Measurements from ENCODE around the gene MT1X. TPM values are rescaled to one million over a fixed set of nuclear protein-coding genes. Genes with fewer than 3 reads are reported as not detected.

The MT1X gene
- total RNA-seq, 2 donors from 2014 or later, result 430 to 1,140 TPM

DNA sequence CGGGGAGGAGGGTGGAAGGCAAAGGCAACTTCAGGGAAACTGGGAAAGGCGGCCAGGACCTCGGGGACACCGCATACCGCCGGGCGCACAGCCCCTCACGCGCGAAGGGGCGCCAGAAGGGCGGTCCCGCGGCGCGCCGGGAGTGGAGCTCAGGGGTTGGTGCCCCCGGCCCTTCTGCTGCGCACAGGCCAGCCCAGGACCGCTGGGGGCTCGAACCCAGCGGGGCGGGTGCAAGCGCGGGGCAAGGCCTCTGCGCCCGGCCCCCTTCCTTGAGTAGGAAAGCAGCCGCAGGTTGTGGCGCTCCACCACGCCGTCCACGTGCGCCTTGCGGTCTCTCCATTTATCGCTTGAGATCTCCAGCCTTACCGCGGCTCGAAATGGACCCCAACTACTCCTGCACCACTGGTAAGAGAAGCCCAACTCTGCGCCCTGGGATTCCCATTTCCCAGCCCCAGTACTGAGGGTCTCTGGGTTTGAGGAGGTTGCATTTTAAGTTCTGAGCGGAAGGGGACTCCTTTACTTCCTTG, 46.8 kb upstream of the MT1X start:
- Histone ChIP-seq H3K4me1 (peaks cover 32% of the 10 kb centered on the region), H3K4me3 (no peak overlapping the region), H3K36me3 (replicated peaks in 1 of 2; ENCODE audit: insufficient read depth in 1 of 2, low read depth in 2 of 2) (no peaks in the 10 kb centered on the region), H3K27me3 (no peaks in the 10 kb centered on the region), H3K27ac (no peak overlapping the region), H3K9me3 (no peaks in the 10 kb centered on the region)
- no peak for DNase-seq
- TF ChIP-seq CTCF (IDR thresholded peaks at IDR 0.05), result no peak
- no peak for TF ChIP-seq POLR2A (IDR thresholded peaks at IDR 0.05)
- 51 to 77% methylated on average over 12 to 37 of the region's 40 CpGs for whole genome bisulfite sequencing, 2 donors
- no peak for ATAC-seq
- intact Hi-C loops (cut with DNase I), result no loop called here

DNA sequence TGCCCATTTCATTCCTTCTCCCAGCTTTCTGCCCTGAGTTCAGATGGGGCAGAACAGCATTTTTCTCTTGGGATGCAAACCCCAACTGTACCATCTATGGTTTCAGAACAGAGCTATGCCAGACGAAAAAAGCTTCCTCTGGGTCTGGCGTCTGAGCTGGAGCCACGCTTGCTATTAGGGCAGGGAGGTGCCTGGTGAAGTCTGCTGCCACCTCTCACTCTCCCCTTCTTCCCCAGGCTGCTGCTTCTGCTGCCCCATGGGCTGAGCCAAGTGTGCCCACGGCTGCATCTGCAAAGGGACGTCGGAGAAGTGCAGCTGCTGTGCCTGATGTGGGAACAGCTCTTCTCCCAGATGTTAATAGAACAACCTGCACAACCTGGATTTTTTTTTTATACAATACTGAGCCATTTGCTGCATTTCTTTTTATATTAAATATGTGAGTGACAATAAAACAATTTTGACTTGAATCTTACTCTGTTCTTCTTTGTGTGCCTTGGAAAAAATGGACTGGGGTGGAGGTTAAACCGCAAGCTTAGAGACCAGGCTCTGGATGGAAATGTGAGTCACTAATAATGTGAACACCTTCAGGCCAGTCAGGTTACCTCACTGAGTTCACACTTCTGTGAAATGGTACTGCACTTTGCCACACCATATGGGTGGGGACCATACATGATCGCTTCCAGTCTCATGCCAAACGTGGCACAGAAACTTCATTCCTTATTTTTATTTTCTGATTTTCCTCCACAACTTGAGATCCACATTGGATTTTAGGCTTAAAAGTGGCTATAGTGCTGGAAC, 45.5 kb upstream of the MT1X start:
- 79 to 83% methylated on average over 9 of the region's 9 CpGs for WGBS, 2 donors

DNA sequence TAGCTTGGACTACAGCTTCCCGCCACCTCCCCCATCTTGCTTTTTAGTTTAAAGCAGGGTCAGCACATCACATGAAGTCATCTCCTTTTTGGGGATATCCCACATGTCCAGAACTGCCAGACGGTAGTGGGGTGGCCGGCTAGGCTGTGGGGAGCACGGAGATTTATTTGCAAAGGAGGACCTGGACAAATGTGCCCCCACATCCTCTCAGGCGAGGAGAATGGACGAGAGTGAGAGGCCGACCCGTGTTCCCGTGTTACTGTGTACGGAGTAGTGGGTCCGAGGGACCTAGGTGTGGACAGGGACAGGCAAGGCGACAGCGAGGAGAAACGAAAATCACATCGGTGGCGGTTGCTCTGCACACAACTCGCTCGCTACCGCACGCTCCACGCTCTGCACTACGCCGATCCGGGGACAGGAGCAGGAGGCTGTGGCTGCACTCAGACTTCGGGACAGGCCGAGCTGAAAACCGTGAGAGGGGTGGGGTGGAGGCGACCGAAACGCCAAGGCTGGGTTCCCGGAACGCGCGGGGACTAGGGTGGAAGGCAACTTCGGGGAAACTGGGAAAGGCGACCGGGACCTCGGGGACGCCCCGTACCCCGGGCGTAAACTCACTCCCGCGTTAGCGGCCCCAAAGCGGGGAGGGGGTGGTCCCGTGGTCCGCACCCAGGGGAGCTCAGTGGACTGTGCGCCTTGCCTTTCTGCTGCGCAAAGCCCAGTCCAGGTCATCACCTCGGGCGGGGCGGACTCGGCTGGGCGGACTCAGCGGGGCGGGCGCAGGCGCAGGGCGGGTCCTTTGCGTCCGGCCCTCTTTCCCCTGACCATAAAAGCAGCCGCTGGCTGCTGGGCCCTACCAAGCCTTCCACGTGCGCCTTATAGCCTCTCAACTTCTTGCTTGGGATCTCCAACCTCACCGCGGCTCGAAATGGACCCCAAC, 44.2 kb upstream of the MT1X start, which contains the start of gene MT1A:
MT1A (plus strand) TSS at position 853 of the 937 bp plus-strand sequence; CDS start at position 926, 73 bp downstream.
- no peaks in the 10 kb centered on the region for H3K27me3 ChIP-seq
- no peaks in the 10 kb centered on the region for H3K36me3 ChIP-seq (replicated peaks in 1 of 2; ENCODE audit: insufficient read depth in 1 of 2, low read depth in 2 of 2)
- peaks cover 20% of the 10 kb centered on the region for H3K4me1 ChIP-seq
- intact Hi-C loops (cut with DNase I), result no loop called here
- TF ChIP-seq CTCF (IDR thresholded peaks at IDR 0.05), result no peak
- peak; percentile 63 to 83 (median 77) for TF ChIP-seq POLR2A (IDR thresholded peaks at IDR 0.05)
- ATAC-seq (peak; percentile 80), DNase-seq (peak; percentile 82 to 87 (median 84))
- peak within 1 kb of the TSS in 1 of 2 donors; percentile 0 for H3K4me3 ChIP-seq
- WGBS, 2 donors, result 13 to 18% methylated on average over 50 to 68 of the region's 68 CpGs
- H3K27ac ChIP-seq, result peak within 1 kb of the TSS in 3 of 4 donors; percentile 45 to 50 (median 46)
- H3K9me3 ChIP-seq, result no peaks in the 10 kb centered on the region

More for the DNA sequence above, 45.5 kb upstream of the MT1X start:
- H3K27ac ChIP-seq, result no peak overlapping the region
- peaks cover 26% of the 10 kb centered on the region for H3K4me1 ChIP-seq
- no peaks in the 10 kb centered on the region for H3K9me3 ChIP-seq
- H3K4me3 ChIP-seq, result no peak overlapping the region
- ATAC-seq, result no peak
- intact Hi-C loops (cut with DNase I), result no loop called here
- DNase-seq, result no peak
- H3K36me3 ChIP-seq (replicated peaks in 1 of 2; ENCODE audit: insufficient read depth in 1 of 2, low read depth in 2 of 2), result no peaks in the 10 kb centered on the region
- TF ChIP-seq CTCF (IDR thresholded peaks at IDR 0.05) (no peak), POLR2A (IDR thresholded peaks at IDR 0.05) (no peak)
- no peaks in the 10 kb centered on the region for H3K27me3 ChIP-seq

DNA sequence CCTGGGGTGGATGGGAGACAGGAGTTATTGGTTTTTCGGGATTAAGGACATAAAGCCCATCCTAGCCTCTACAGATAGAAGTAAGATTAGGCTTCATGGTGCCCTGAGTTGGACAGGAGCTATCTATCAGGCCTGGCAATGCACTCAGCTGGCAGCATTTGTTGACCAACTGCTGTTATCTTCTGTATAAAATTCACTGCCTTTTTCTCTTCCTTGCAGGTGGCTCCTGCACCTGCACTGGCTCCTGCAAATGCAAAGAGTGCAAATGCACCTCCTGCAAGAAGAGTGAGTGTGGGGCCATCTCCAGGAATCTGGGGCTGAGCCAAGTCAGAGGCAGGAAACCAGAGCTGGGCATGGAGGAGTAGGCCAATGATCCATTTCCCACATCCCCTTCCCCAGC, 43.2 kb upstream of the MT1X start:
- H3K4me3 ChIP-seq, result no peak overlapping the region
- no peaks in the 10 kb centered on the region for H3K27me3 ChIP-seq
- intact Hi-C loops (cut with DNase I), result no loop called here
- no peak for DNase-seq
- 29 to 50% methylated on average over 1 of the region's 1 CpG for WGBS, 2 donors
- H3K4me1 ChIP-seq, result peaks cover 21% of the 10 kb centered on the region
- TF ChIP-seq POLR2A (IDR thresholded peaks at IDR 0.05) (no peak), CTCF (IDR thresholded peaks at IDR 0.05) (no peak)
- no peaks in the 10 kb centered on the region for H3K36me3 ChIP-seq (replicated peaks in 1 of 2; ENCODE audit: insufficient read depth in 1 of 2, low read depth in 2 of 2)
- H3K9me3 ChIP-seq, result no peaks in the 10 kb centered on the region
- peak overlapping the region in 1 of 4 donors; percentile 50 for H3K27ac ChIP-seq
- no peak for ATAC-seq
